GM12864 (cell line): ENCODE data around the gene LILRB1.

ENCODE experiments used
- DNase-seq: peaks from one replicate; pipeline ENCODE4 v3.0.0-alpha.2; 2011; ENCODE audit warnings: low read depth
- H3K4me3 ChIP-seq: 2 replicates; pipeline ENCODE4 v1.5.1; 2011; ENCODE audit warnings: mild to moderate bottlenecking, low read depth, low read length, control low read depth
- CTCF ChIP-seq: IDR thresholded peaks from 2 replicates; pipeline ENCODE4 v1.5.1; 2011; ENCODE audit warnings: low read depth, mild to moderate bottlenecking, moderate library complexity, low read length, control low read depth, inconsistent platforms; ENCODE audit errors: missing control alignments

The LILRB1 gene

GRCh38 chr19:54684527-54684926 lies 54.2 kb downstream of the LILRB1 start:
- DNase-seq: no peak
- TF ChIP-seq CTCF: no peak
- no peak overlapping the region for H3K4me3 ChIP-seq
